Esophagus squamous epithelium (tissue), 4 donors: ENCODE results near the gene TAF3.

Experiments used
- POLR2A ChIP-seq, 4 donors: fragments of 450-650 bp; IDR thresholded peaks; one replicate each; pipeline ENCODE4 v1.6.1; 2017; ENCODE audit warnings: antibody characterized with exemption in 4 of 4, mild to moderate bottlenecking in 4 of 4, moderate library complexity in 3 of 4
- TF ChIP-seq, protein P1 (sequence below), 6 experiments: fragments of 450-650 bp in 4 of 6; fragments of 200-600 bp in 2 of 6; sonication (generic) in 2 of 6; IDR thresholded peaks; one replicate each; pipeline ENCODE4 v1.5.1; 2016 to 2019; ENCODE audit warnings: antibody characterized with exemption in 6 of 6, mild to moderate bottlenecking in 4 of 6, moderate library complexity in 4 of 6

DNA sequence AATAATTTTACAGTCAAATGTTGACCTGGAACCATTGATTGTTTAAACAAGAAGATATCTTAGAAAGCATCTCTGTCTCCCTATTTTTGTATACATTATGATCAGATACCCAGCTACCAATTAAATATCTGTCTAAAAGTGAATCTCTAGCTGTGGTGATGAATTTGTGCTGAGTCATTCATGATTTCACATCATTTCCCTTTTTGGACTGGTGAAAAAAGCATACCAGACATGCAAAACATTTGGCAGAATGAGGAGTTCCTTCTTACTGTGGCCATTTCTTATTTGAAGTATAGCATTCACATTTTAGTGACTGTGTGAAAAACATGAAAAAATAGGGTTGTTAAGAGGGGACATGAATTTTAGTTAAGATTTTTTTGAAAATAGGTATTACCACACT lies 138.2 kb downstream of the TAF3 start:
- TF ChIP-seq, protein P1, sequence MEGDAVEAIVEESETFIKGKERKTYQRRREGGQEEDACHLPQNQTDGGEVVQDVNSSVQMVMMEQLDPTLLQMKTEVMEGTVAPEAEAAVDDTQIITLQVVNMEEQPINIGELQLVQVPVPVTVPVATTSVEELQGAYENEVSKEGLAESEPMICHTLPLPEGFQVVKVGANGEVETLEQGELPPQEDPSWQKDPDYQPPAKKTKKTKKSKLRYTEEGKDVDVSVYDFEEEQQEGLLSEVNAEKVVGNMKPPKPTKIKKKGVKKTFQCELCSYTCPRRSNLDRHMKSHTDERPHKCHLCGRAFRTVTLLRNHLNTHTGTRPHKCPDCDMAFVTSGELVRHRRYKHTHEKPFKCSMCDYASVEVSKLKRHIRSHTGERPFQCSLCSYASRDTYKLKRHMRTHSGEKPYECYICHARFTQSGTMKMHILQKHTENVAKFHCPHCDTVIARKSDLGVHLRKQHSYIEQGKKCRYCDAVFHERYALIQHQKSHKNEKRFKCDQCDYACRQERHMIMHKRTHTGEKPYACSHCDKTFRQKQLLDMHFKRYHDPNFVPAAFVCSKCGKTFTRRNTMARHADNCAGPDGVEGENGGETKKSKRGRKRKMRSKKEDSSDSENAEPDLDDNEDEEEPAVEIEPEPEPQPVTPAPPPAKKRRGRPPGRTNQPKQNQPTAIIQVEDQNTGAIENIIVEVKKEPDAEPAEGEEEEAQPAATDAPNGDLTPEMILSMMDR (IDR thresholded peaks at IDR 0.05): no peak
- TF ChIP-seq POLR2A (IDR thresholded peaks at IDR 0.05): no peak
